GM19324 (cell line): ENCODE results near the gene MAP3K6.
"Not testable (repeated sequence)": the region's sequence is repeated elsewhere in the genome, so short reads cannot be mapped to it uniquely, and the experiment has no call there.

Experiments
- ATAC-seq: cut with Tn5 transposase; IDR thresholded peaks from one replicate; pipeline ENCODE4 v1.9.1; 2021; ENCODE audit warnings: mild to moderate bottlenecking, moderate library complexity; ENCODE audit not compliant: unreplicated experiment, low FRiP score

The MAP3K6 gene

GRCh38 chr1:27366411-27367159 lies at the start of gene MAP3K6:
MAP3K6 (minus strand) TSS chr1:27366961; CDS start chr1:27366597, 364 bp downstream.
- no peak for ATAC-seq

- ATAC-seq = no peak
Observed at GRCh38 chr1:27414091-27414490, 47.3 kb upstream of the MAP3K6 start.

DNA sequence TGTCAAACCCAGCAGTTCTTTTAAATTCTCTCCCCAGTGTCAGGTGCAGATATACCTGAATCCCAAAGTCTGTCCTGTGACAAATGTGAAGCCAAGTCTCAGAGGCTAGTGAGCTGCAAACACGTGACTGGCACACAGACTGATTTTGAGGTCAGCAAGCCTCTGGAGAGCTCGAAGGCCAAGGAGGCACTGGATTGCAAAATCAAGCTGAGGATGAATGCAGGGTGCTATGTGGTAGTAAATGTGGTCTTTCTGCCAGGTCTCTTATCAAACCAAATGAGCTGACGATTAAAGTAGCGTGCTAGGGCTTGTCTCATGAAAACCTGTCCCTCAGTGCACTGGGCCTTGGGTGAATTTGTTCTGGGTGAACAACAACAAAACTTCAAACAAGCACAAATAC lies 46.2 kb upstream of the MAP3K6 start:
- ATAC-seq = no peak

DNA sequence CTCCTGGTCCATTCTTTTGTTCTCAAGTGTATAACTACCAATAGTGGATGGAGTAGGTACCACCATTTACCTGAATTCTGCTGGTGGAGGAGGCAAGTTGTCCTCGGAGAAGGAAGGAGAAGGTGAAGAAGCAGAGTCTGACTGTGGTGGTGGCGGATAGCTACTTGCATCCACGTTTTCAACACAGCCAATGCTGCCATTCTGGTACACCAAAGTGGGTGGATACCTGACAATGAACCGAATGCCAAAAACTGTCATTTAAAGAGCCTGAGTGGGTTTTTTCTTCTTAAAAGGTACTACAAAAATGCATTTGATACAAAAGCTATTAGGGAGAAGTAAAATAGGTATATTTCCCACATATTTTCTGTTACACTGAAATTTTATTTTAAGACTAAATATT lies 45.7 kb upstream of the MAP3K6 start:
- no peak for ATAC-seq

DNA sequence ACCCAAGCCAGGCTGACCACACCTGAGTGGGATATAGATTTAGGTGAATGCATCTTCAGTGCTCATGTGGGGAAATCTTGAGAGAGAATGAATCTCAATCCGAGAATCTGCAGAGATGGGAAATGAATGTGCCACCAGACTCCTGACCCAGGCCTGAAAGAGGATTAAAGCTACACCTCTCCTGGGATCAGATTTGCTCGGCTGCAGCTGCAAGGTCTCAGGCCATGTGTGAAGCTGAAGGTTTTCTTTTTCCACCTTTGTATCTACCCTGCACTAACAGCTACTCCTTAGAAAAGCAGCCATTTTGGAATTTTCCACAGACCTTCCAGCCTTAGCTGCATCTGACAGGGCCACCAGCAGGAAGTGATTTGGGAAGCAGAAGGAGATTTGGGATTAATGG lies 43.9 kb upstream of the MAP3K6 start:
- no peak for ATAC-seq

DNA sequence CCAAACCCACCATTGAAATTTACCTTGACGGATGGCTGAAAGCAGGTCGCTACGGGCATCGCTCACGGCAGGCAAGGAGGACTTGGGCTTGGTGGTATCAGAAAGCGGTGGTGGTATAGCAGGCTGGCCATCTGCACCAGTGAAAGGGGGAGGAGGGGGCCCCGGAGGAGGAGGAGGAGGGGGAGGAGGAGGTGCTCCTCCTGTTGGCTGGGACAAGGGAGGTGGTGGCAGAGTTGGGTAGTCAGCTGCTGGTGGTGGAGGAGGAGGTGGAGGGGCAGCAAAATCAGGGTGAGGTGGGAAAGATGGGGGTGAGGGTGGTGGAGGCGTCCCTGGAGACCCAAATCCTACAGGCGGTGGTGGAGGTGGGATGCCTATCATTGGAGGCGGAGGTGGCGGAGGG lies 42.9 kb upstream of the MAP3K6 start:
- ATAC-seq = no peak

DNA sequence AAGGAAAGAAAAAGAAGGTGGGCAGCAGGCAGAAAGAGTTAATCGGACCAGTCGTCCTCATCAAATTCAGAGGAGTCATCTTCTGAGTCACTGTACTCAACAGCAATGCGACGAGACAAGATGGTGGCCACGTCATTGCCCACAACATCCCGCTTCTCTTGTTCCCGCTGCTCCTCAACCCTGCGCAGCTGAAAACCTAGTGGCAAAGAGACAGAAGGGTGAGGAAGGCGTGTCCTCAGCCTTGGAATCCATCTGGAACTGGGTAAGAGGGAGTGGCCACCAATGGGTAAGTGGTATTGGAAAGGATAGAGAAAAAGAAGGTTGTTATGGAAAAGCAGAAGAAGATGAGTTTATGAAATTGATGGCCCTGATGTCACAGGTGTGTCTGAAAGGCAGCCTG lies 41.4 kb upstream of the MAP3K6 start:
- ATAC-seq = no peak

DNA sequence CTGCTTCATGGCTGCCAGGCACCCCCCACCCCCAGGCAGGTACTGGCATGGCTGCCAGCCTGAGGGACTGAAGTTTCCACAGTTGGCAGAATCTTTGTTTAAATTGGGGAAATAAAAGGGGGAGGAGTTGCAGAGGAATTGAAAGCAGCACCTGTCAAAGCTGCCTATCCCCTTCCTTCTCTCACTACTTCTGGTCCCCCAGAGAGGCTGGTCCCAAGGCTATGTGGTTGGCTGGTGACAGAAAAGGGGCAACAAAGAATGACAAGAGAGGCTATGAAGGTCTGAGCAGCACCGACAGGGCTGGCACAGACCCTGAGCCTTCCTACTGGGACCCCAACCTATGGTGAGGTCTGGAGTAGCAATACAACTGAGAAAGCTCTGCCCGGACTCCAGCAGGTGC lies 40.0 kb upstream of the MAP3K6 start:
- not testable (repeated sequence) for ATAC-seq

DNA sequence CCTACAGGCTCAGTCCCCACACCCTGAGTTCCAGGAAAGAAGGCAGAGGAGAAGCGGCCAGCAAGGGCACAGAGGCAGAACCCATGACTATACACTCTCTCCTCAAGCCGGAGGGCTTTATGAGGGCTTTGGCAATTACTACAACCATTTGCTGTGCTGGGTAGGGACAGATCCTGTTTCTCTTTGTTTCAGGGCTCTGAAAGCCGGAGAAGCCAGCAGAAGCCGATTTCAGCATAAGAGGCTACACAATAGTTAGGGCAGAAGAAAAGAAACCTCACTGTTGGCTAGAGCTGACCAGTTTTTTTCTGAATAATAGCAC lies 39.6 kb upstream of the MAP3K6 start:
- ATAC-seq = no peak

GRCh38 chr1:27405598-27406361 lies 39.0 kb upstream of the MAP3K6 start:
- ATAC-seq = not testable (repeated sequence)

- no peak for ATAC-seq
Observed at GRCh38 chr1:27405074-27405473, 38.3 kb upstream of the MAP3K6 start.

GRCh38 chr1:27403931-27404330 lies 37.2 kb upstream of the MAP3K6 start:
- no peak for ATAC-seq

- no peak for ATAC-seq
Observed at GRCh38 chr1:27403065-27403726, 36.4 kb upstream of the MAP3K6 start.

GRCh38 chr1:27402349-27402754 lies 35.6 kb upstream of the MAP3K6 start:
- ATAC-seq = no peak

DNA sequence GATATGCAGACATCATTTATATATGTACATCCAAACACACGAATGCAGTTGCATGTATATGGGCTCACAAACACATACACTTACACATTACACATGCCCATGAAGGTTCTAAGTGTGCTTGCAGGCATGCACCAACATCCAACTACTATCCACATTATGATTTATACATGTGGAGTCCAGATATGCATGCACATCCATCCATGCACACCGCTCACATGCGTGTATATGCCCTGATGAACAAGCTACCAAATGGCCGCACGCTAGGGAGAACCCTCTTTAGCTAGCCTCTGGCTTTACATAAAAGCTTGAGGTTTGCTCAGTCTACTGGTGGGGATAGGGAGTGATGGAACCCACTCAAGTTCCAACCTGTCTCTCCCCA lies 34.2 kb upstream of the MAP3K6 start:
- no peak for ATAC-seq

DNA sequence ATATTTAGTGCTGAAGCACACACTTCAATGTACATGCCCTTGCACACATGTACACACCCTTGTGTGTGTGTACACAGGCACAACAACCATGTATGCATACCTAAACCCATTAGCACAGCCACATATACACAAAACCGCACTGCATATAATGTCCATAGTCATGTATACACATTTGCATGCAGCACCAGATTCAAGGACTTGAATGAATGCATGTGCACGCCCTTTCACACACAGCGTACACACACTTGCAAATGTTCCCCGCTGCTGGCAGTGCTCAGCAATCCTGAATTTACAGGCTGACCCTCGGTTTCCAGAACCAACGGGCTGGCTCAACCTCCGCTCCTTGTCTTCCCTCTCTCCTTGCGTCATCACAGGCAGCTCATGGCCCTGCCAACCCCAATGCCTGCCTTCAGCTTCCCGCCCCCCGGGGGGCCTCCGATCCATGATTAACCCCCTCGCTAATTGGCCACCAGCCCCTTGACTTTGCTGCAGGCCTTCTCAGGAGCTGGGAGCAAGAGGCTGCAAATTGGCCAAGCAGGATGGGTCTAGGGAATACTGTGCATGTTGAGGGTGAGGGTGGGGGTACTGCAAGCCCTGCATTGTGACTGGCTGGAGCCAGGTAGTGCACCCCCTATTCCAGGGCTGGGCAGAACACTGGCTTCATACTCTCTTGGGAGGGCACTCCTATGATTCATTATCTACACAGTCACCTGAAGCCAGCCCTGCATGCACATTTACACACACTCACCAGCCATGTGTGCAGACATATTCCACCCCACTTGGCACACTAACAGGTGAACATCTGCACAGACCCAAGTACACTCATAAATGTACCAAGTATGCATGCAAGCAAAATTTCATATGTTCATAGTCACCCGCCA lies 33.6 kb upstream of the MAP3K6 start:
- no peak for ATAC-seq

DNA sequence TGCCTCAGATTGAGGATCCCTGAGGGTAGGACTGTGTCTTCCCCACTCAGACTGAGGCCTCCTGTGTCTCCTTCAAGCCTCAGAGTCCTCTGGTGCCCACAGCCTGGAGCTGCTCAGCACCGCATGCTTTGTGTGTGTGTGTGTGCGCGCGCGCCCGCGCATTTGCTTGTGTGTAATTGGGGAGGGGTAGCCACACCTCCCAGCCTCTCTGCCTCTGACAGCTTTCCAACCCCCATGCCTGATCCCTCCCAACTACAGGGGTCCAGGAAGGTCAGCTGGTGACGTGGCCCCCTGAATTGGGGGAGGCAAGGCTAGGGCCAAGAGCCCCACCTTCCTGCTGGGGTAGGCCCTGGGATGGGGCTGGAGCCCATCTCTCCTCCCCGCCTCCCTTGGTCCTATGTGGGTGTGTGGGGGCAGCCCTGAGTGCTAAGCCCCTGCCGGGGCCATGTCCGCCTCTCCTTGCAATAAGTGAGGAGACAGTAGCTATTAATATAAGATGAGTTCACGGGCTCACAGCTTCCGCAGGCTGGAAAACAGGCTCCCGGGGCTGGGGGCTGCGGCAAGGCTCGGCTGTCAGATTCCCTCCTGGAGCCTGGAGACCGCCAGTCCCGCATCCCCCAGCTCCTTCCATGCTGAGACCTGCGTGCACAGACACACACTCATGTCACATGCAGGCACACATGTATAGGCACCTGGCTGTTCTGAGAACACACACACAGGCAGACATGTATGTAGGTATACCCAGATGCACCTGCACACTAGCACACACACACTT lies 32.7 kb upstream of the MAP3K6 start:
- ATAC-seq = no peak

- ATAC-seq = no peak
Observed at GRCh38 chr1:27398405-27399149, 31.8 kb upstream of the MAP3K6 start.

DNA sequence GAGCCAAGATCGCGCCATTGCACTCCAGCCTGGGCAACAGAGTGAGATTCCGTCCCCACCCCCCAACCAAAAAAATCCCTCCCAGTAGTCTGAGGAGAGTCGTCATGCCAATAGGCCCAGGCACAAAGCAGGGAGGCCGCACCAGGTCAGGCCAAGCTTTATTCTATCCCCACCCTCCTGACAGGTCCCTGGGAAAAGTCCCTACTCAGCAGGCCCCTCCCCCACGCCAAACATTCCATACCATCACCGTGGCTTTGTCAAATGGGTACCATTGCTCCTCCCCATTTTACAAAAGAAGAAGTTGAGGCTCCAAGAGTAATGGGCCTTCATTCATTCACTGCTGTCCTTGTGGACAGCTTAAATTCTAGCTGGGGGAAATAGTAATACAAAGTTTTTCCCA lies 31.0 kb upstream of the MAP3K6 start:
- ATAC-seq = no peak
